HG02759 (cell line): ENCODE data around the gene DENND1A.

ENCODE experiments used
- ATAC-seq: cut with Tn5 transposase; IDR thresholded peaks from one replicate; pipeline ENCODE4 v1.9.1; 2021; ENCODE audit warnings: mild to moderate bottlenecking, moderate library complexity; ENCODE audit not compliant: unreplicated experiment

DENND1A gene

DNA sequence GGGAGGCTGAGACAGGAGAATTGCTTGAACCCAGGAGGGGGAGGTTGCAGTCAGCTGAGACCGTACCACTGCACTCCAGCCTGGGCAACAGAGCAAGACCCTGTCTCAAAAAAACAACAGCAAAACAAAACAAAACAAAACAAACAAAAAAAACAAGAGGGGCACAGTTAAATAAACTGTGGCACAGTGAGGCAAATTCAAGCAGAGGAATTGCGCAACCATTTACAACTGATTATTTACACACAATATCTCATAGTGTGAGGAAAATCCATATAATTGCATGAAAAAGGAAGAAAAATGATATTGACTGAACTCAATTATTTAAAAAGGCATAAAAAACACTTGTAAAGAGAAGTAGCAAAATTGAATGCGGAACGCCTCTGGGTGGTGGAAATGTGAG is 412.4 kb downstream of the DENND1A start:
- ATAC-seq = no peak

DNA sequence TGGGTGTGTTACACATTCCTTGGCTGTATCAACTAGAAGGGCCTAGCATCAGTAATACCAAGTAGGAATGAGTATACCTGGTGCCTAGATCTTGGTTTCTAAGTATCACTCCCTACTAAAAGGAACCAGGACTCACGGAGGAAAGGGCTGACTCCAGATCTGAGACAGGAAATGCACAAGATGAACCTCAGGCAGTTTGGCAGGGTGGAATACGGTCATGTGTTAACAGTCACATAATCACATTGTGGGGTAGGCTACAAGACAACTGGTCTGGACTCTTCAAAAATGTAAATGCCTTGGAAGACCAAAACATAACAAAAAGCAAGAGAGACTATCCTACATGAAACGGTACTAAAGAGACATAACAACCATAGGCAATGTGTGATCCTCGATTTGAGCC is 415.2 kb downstream of the DENND1A start:
- ATAC-seq = no peak

- ATAC-seq = no peak
Observed at GRCh38 chr9:123513554-123513953, 416.4 kb downstream of the DENND1A start.

DNA sequence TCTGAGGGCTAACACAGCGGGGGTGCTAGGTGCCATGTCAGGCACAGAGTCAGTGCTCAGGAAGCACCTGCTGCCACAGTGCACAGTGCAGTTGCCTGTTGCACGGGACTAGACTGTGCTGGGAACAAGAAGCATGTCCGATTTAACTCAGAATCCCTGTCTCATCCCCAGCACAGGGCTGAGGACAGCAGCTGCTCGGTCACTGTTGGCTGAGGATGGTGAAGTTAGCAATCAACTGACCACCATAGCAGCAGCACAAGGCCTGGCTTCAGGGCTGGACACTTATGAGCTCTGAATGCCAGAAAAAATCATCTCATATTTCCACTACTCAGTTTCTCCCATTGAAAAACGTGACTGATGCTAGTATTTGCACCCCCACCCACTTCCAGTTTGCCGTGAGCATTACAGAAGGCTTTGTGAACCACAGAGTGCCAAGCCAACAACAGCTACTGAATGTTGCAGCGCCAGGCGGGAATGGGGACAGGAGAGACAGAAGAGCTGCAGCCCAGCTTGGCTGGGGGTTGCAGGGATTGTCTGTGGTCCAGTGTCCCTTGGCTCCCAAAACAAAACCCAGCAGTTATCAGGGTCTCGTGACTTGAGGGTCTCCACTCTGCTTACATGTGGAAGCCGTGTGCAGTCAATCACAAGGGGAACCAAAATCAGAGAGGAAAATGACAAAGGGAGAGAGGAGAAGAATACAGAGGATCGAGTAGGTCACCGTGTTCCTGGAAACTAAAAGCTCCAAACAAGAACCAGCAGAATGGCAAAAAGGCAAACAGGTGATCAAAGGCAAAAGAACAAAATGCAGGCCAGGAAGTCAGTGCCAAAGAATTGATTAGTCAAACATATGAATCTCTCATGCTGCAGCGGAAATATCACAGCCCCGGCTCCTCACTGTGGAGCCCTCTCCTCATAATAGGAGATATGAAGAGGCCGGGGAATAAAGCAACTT is 418.3 kb downstream of the DENND1A start:
- no peak for ATAC-seq

DNA sequence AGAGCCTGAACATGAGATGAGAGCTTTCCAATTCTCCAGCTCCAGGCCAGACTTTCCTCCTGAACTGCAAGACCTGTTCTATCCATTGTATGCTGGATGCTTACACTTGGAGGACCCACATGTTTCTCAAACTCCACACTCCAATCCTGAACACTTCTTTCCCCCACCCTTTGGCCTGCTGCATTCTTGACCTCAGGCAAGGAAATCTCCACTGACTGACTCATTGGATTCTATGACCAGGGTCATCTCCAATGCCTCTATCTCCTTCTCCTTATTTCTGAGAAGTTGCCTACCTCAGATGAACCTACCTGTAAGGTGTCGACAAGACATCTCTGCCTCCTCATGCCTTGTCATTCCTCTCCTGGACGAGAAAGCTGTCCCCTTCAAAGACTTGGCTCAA is 420.3 kb downstream of the DENND1A start:
- ATAC-seq = no peak

GRCh38 chr9:123508048-123508447 is 421.9 kb downstream of the DENND1A start:
- no peak for ATAC-seq

GRCh38 chr9:123505496-123505895 is 424.4 kb downstream of the DENND1A start:
- ATAC-seq = no peak

- no peak for ATAC-seq
Observed at GRCh38 chr9:123500336-123500735, 429.6 kb downstream of the DENND1A start.

DNA sequence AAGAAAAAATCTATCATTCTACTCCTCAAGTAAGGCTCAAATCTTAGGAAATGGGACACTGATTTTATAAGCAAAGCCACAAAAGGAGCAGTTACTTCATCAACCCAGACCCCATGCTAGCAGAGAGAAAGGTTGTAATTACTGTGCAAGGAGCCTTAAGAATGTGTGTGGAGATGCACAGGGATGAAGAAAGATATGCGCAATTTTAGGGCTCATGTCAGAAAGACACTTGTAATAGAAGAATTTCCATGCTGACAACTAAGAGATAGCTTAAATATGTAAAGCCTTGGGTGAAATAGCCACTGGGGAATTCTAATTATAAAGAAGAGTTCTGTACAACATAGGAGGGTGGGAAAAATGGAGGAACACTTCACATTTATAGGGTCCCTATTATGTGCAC is 432.1 kb downstream of the DENND1A start:
- no peak for ATAC-seq

DNA sequence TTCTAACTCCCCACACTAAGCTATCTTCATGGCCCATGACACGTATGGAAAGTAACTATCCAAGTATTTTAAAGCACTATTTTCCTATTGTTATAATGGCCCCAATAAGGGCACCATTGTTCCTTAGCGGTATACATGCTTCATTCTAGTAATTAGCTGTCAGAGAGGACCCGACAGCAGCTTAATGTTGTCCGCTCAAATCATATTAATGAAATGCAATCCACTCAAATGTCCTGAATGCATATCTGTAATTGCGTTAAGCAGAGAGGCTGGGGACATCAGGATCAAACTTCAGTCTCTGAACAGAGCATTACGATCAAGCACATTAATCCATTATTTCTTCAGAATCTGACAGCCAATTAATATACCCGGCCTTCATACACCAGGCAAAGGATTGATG is 434.2 kb downstream of the DENND1A start:
- ATAC-seq = no peak

GRCh38 chr9:123493627-123494026 is 436.3 kb downstream of the DENND1A start:
- no peak for ATAC-seq

DNA sequence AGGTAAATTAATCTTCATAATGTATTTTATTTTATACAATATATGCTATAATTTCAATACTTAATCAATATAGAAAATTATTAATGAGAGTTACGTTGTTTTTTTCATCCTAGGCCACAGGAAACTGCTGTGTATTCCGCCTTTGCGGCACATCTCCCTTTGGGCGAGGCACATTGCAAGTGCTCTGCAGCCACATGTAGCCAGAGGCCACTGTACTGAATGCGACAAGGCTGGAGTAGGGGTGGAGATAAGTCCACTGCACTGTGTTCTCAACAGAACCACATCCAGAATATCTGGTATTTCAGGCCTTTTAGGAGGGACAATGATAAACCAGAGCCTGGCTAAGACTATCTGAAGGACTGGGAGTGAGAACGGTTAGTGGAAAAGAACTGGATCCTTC is 439.2 kb downstream of the DENND1A start:
- ATAC-seq = no peak

GRCh38 chr9:123488722-123489321 is 441.1 kb downstream of the DENND1A start:
- ATAC-seq = no peak

- no peak for ATAC-seq
Observed at GRCh38 chr9:123487944-123488548, 441.9 kb downstream of the DENND1A start.

- no peak for ATAC-seq
Observed at GRCh38 chr9:123486431-123486830, 443.5 kb downstream of the DENND1A start.

DNA sequence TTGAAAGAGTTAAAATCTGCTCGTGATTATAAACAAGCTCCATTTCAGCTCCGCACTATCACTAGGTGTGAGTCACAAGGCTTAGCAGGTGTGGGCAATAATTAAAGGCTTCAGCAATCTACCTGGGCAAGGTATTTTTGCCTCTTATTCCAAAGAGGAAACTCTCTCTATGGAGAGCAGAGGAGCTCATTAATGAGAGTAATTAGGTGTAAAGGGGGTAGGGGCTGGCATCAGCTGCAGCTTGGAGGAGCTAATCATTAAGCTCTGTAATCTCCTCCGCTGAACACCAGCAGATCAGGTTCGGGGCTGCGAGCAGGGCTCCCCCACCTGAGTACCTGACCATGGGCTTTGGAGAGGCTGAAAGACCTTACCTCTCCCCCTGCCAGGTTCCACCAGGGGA is 444.7 kb downstream of the DENND1A start:
- ATAC-seq = no peak

DNA sequence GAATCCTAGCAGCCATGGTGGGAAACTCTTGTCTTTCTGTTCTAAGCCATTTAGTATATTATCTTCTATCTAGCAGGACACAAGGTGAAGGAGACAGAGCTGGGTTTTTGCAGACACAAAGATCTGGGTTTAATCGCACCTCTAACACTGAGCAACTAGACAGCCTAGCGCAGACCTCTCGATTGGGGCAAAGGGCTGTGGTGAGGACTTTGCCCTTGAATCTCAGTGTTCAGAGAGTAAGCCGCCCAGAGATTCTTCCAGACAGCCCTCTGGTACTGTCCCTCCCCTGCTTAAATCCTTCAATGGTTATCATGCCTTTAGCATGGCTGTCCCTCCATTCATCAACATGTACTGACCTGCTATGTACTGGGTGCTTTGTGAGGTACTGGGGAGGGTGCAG is 445.8 kb downstream of the DENND1A start:
- no peak for ATAC-seq

DNA sequence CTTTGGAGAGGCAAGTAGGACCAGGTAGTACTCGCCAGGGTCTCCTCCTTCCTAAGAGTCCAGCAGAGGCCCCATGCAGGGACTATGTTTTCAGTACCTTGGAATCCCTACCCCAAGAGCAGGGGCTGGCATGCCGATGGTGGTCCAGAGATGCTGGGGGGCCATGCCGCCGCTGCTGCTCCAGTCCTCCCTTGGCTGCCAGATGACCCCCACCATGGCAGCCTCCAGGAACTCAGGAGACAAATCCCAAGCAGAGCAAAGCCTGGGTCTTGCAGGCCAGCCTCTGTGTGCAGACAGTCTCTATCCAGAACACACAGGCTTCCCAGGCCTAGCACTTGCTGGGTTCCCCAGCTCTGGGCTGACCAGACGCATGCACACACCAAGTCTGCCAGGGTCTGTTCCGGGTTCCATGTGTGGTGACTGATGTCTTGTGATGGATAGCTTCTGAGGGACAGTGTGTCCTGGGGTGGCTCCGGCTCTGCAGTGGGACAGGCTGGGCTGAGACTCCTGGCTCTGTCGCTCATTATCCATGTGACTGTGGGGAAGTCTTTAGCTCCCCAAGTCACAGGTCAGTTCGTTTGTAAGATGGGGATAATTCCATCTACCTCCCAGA is 446.6 kb downstream of the DENND1A start:
- no peak for ATAC-seq

GRCh38 chr9:123482295-123482968 is 447.5 kb downstream of the DENND1A start:
- no peak for ATAC-seq

GRCh38 chr9:123481209-123481865 is 448.6 kb downstream of the DENND1A start:
- ATAC-seq = no peak
